Mesenchymal stem cell (in vitro differentiated cells and primary cell): Measurements from ENCODE around the gene ATXN1L.
"Not testable (repeated sequence)": the region's sequence is repeated elsewhere in the genome, so short reads cannot be mapped to it uniquely, and the experiment has no call there.

Source experiments
- DNase-seq: peaks from one replicate; pipeline ENCODE4 v3.0.0-alpha.2; 2013
- H2AFZ ChIP-seq: one replicate; pipeline ENCODE4 v1.6.1; 2013; ENCODE audit warnings: low read depth, mild to moderate bottlenecking, control low read depth, inconsistent platforms, low read length, moderate library complexity
- H2AK5ac ChIP-seq: 2 replicates; pipeline ENCODE4 v1.6.1; 2013; ENCODE audit warnings: low read length, moderate library complexity, mild to moderate bottlenecking, inconsistent platforms; ENCODE audit not compliant: severe bottlenecking
- H2BK120ac ChIP-seq: one replicate; pipeline ENCODE4 v1.6.1; 2013; ENCODE audit warnings: low read depth, mild to moderate bottlenecking, inconsistent platforms, low read length, moderate library complexity
- H2BK12ac ChIP-seq, 2 experiments: one replicate each; pipeline ENCODE4 v1.6.1; 2013; ENCODE audit warnings: inconsistent platforms in 2 of 2, low read length in 2 of 2, mild to moderate bottlenecking in 2 of 2, moderate library complexity in 2 of 2, control low read depth in 1 of 2
- H2BK15ac ChIP-seq: one replicate; pipeline ENCODE4 v1.6.1; 2013; ENCODE audit warnings: mild to moderate bottlenecking, low read depth, inconsistent platforms; ENCODE audit not compliant: poor library complexity, severe bottlenecking
- H2BK5ac ChIP-seq: 2 replicates; pipeline ENCODE4 v1.6.1; 2013; ENCODE audit warnings: low read depth, mild to moderate bottlenecking, low read length, control low read depth, inconsistent platforms; ENCODE audit not compliant: poor library complexity, severe bottlenecking
- H3K14ac ChIP-seq, 2 experiments: one replicate each; pipeline ENCODE4 v1.6.1; 2013; ENCODE audit warnings: inconsistent platforms in 2 of 2, low read length in 2 of 2, control low read depth in 1 of 2, mild to moderate bottlenecking in 1 of 2, moderate library complexity in 1 of 2
- H3K18ac ChIP-seq, 2 experiments: one replicate each; pipeline ENCODE4 v1.6.1; 2013; ENCODE audit warnings: inconsistent platforms in 2 of 2, low read length in 2 of 2, control low read depth in 1 of 2, low read depth in 1 of 2, mild to moderate bottlenecking in 1 of 2
- H3K23ac ChIP-seq, 2 experiments: one replicate each; pipeline ENCODE4 v1.6.1; 2013; ENCODE audit warnings: inconsistent platforms in 2 of 2, low read length in 2 of 2, mild to moderate bottlenecking in 2 of 2, moderate library complexity in 2 of 2, control low read depth in 1 of 2
- H3K27ac ChIP-seq: 2 replicates; pipeline ENCODE4 v1.5.1; 2013; ENCODE audit warnings: mild to moderate bottlenecking, moderate library complexity, low read length, control low read depth, inconsistent platforms; ENCODE audit not compliant: poor library complexity, severe bottlenecking
- H3K27me3 ChIP-seq, 2 experiments: 2 replicates each; pipeline versions ENCODE4 v1.6.1 to v1.7.0; 2013; ENCODE audit warnings: low read length in 2 of 2, mild to moderate bottlenecking in 2 of 2, moderate library complexity in 2 of 2, control low read depth in 1 of 2, inconsistent platforms in 1 of 2; ENCODE audit not compliant: control insufficient read depth in 1 of 2, insufficient read depth in 1 of 2
- H3K36me3 ChIP-seq, 2 experiments: 2 replicates each; pipeline versions ENCODE4 v1.6.1 to v1.7.0; 2013; ENCODE audit warnings: low read length in 2 of 2, control low read depth in 1 of 2, inconsistent platforms in 1 of 2, low read depth in 1 of 2, mild to moderate bottlenecking in 1 of 2; ENCODE audit not compliant: insufficient read depth in 2 of 2, control insufficient read depth in 1 of 2
- H3K4ac ChIP-seq, 2 experiments: one replicate each; pipeline ENCODE4 v1.6.1; 2013; ENCODE audit warnings: inconsistent platforms in 2 of 2, low read length in 2 of 2, mild to moderate bottlenecking in 2 of 2, moderate library complexity in 2 of 2, control low read depth in 1 of 2, low read depth in 1 of 2
- H3K4me1 ChIP-seq: 2 replicates; pipeline ENCODE4 v1.6.1; 2013; ENCODE audit warnings: low read depth, low read length, control low read depth; ENCODE audit not compliant: control insufficient read depth, insufficient read depth
- H3K4me2 ChIP-seq: 2 replicates; pipeline ENCODE4 v1.6.1; 2013; ENCODE audit warnings: low read length, mild to moderate bottlenecking, inconsistent platforms; ENCODE audit not compliant: poor library complexity, severe bottlenecking
- H3K4me3 ChIP-seq, 2 experiments: 2 replicates each; pipeline versions ENCODE4 v1.5.1 to v1.7.0; 2013; ENCODE audit warnings: low read length in 2 of 2, mild to moderate bottlenecking in 2 of 2, control low read depth in 1 of 2, low read depth in 1 of 2; ENCODE audit not compliant: insufficient read depth in 1 of 2
- H3K79me1 ChIP-seq: replicated peaks from 2 replicates; pipeline ENCODE4 v1.6.1; 2013; ENCODE audit warnings: mild to moderate bottlenecking, control low read depth, low read length, inconsistent platforms; ENCODE audit not compliant: poor library complexity, severe bottlenecking
- H3K9ac ChIP-seq: 2 replicates; pipeline ENCODE4 v1.7.0; 2013; ENCODE audit warnings: mild to moderate bottlenecking, low read length, moderate library complexity
- H3K9me3 ChIP-seq: 2 replicates; pipeline ENCODE4 v1.7.0; 2013; ENCODE audit warnings: mild to moderate bottlenecking, low read length; ENCODE audit not compliant: control insufficient read depth
- H4K8ac ChIP-seq: one replicate; pipeline ENCODE4 v1.6.1; 2013; ENCODE audit warnings: inconsistent platforms, mild to moderate bottlenecking, low read length, moderate library complexity
- H4K91ac ChIP-seq: one replicate; pipeline ENCODE4 v1.6.1; 2013; ENCODE audit warnings: mild to moderate bottlenecking, low read length, inconsistent platforms
- WGBS: methylation state at CpG from one replicate; pipeline ENCODE4 v1.1.7; 2013; ENCODE audit warnings: mixed read lengths; 5-methylcytosine and 5-hydroxymethylcytosine counted together

Gene ATXN1L

DNA sequence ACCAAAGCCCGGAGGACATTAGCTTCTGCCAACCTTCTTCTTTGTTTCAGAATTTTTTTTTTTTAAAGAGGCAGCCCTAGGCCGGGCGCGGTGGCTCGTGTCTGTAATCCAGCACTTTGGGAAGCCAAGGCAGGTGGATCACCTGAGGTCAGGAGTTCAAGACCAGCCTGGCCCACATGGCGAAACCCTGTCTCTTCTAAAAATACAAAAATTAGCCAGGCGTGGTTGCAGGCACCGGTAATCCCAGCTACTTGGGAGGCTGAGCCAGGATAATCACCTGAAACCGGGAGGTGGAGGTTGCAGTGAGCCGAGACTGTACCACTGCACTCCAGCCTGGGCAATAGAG lies 28.6 kb upstream of the ATXN1L start:
- not testable (repeated sequence) for H2BK15ac ChIP-seq, H3K36me3 ChIP-seq, DNase-seq, H2BK120ac ChIP-seq, H3K4ac ChIP-seq, H4K8ac ChIP-seq, H3K79me1 ChIP-seq, H3K4me2 ChIP-seq, H3K14ac ChIP-seq, H3K27me3 ChIP-seq, H3K9me3 ChIP-seq, H2AK5ac ChIP-seq, H2BK12ac ChIP-seq, H2AFZ ChIP-seq, H3K4me1 ChIP-seq, H3K18ac ChIP-seq, H4K91ac ChIP-seq, H2BK5ac ChIP-seq, H3K23ac ChIP-seq
- Histone ChIP-seq H3K4me3 (peak overlapping the region in 1 of 2 experiments; percentile 60), H3K27ac (peak overlapping the region; percentile 35), H3K9ac (peak overlapping the region; percentile 91)
- WGBS = 90% methylated on average over 9 of the region's 10 CpGs

DNA sequence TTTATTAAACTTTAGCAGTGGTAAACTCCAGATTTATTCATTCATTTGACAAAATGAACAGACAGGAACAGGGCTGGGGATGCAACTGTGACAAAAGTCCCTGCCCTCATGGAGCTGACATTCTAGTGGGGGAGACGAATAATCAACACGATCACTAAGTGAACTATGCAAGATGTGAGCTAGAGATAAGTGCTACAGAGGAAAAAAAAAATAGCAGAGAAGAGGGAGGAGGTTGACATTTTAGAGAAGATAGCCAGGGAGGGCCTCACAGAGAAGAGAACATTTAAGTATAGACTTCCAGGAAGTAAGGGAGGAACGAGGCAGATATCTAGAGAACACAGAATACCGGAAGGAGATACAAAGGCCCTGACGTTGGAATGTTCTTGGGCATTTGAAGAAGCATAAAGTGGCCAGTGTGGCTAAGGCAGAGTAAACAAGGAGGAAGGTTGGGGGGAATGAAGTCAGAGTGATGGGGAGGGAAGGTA lies 19.2 kb upstream of the ATXN1L start:
- H2AFZ ChIP-seq = no peak overlapping the region
- no peaks in the 10 kb centered on the region for H3K27me3 ChIP-seq
- WGBS = 84% methylated on average over 5 of the region's 5 CpGs
- DNase-seq = no peak
- H4K8ac ChIP-seq = no peak overlapping the region
- no peak overlapping the region for H3K18ac ChIP-seq
- no peak overlapping the region for H3K23ac ChIP-seq
- no peak overlapping the region for H2BK120ac ChIP-seq
- no peaks in the 10 kb centered on the region for H3K4me1 ChIP-seq
- no peak overlapping the region for H3K14ac ChIP-seq
- no peak overlapping the region for H3K4ac ChIP-seq
- H2BK5ac ChIP-seq = no peak overlapping the region
- H2BK12ac ChIP-seq = no peak overlapping the region
- no peak overlapping the region for H3K27ac ChIP-seq
- H3K36me3 ChIP-seq = peaks cover 0 to 4% of the 10 kb centered on the region in 2 experiments
- H4K91ac ChIP-seq = no peak overlapping the region
- H3K4me3 ChIP-seq = no peak overlapping the region
- H2AK5ac ChIP-seq = no peak overlapping the region
- H3K9me3 ChIP-seq = no peaks in the 10 kb centered on the region
- no peak overlapping the region for H3K4me2 ChIP-seq
- no peaks in the 10 kb centered on the region for H3K79me1 ChIP-seq
- H2BK15ac ChIP-seq = no peak overlapping the region
- H3K9ac ChIP-seq = no peak overlapping the region

DNA sequence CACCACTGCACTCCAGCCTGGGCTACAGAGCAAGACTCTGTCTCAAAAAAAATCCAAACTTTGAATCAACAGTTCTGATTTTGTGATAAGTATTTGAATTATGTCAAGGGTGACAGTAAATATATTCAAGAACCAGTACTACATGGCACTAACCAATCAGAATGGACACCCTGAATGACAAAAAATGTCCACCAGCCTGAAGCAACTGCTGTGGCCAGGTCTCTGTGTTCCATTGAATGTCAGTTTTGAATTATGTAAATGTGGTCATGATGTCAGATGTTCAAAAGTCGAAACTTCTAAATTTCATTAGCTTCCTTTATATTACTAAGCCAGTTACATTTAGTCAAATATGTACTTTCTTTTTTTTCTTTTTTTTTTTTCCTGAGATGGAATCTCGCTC lies 15.4 kb upstream of the ATXN1L start:
- Histone ChIP-seq H2BK15ac (no peak overlapping the region), H3K4me2 (no peak overlapping the region), H3K9ac (no peak overlapping the region), H2BK120ac (no peak overlapping the region), H3K23ac (no peak overlapping the region), H3K9me3 (no peaks in the 10 kb centered on the region), H3K4me1 (no peaks in the 10 kb centered on the region), H3K36me3 (peaks cover 0 to 3% of the 10 kb centered on the region in 2 experiments), H3K27ac (no peak overlapping the region), H3K79me1 (no peaks in the 10 kb centered on the region), H3K18ac (no peak overlapping the region), H2BK12ac (no peak overlapping the region), H2AK5ac (no peak overlapping the region), H3K4me3 (no peak overlapping the region), H4K8ac (no peak overlapping the region), H2AFZ (no peak overlapping the region), H3K27me3 (no peaks in the 10 kb centered on the region), H2BK5ac (no peak overlapping the region), H3K14ac (no peak overlapping the region), H3K4ac (no peak overlapping the region), H4K91ac (no peak overlapping the region)
- 100% methylated on average over 1 of the region's 2 CpGs for WGBS
- no peak for DNase-seq

DNA sequence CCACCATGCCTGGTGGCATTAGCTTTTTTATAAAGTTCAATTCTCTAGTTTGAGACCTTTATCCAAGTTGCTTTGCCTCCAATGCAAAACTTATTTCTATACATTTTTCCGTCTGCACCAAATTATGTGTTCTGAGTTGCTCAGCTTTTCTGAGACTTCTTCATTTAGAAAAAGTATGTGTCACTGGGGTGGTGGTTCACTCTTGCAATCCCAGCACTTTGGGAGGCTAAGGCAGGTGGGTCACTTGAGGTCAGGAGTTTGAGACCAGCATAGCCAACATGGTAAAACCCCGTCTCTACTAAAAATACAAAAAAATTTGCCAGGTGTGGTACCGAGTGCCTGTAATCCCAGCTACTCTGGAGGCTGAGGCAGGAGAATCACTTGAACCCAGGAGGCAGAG lies 14.1 kb upstream of the ATXN1L start:
- H2BK15ac ChIP-seq, H3K9me3 ChIP-seq, H3K27ac ChIP-seq, DNase-seq, H3K4me2 ChIP-seq, H3K79me1 ChIP-seq, H3K27me3 ChIP-seq, H3K4me3 ChIP-seq, H3K14ac ChIP-seq, H2BK12ac ChIP-seq, H2BK5ac ChIP-seq, H2BK120ac ChIP-seq, H2AK5ac ChIP-seq, H3K18ac ChIP-seq, H4K91ac ChIP-seq, H2AFZ ChIP-seq, H3K4ac ChIP-seq, H3K36me3 ChIP-seq, H4K8ac ChIP-seq, H3K23ac ChIP-seq, H3K9ac ChIP-seq, H3K4me1 ChIP-seq: not testable (repeated sequence)
- WGBS = 93% methylated on average over 3 of the region's 3 CpGs
